Activated CD8-positive, alpha-beta memory T cell treated with anti-CD3 and anti-CD28 coated beads for 1 hour (primary cell): ENCODE results near the gene GMDS.
"Not testable (repeated sequence)": the region's sequence is repeated elsewhere in the genome, so short reads cannot be mapped to it uniquely, and the experiment has no call there.

Experiments used
- DNase-seq, 2 donors: peaks; one replicate each; pipeline ENCODE4 v3.0.0-alpha.2; 2020; ENCODE audit warnings: low read depth in 1 of 2; ENCODE audit errors: extremely low read depth in 1 of 2

Gene GMDS

GRCh38 chr6:1870251-1870650 is 375.2 kb downstream of the GMDS start:
- no peak for DNase-seq

GRCh38 chr6:1869769-1870168 is 375.6 kb downstream of the GMDS start:
- no peak for DNase-seq

GRCh38 chr6:1869308-1869707 is 376.1 kb downstream of the GMDS start:
- no peak for DNase-seq

- DNase-seq = no peak
These were observed 376.7 kb downstream of the GMDS start for GRCh38 chr6:1868561-1869261.

GRCh38 chr6:1867197-1867596 is 378.2 kb downstream of the GMDS start:
- DNase-seq = no peak

- no peak for DNase-seq
These were observed 379.8 kb downstream of the GMDS start for GRCh38 chr6:1865585-1865984.

- DNase-seq = no peak
These were observed 380.9 kb downstream of the GMDS start for GRCh38 chr6:1864496-1864895.

GRCh38 chr6:1862411-1862810 is 383.0 kb downstream of the GMDS start:
- DNase-seq = no peak

- no peak for DNase-seq
These were observed 384.6 kb downstream of the GMDS start for GRCh38 chr6:1860756-1861348.

- no peak for DNase-seq
These were observed 386.5 kb downstream of the GMDS start for GRCh38 chr6:1858859-1859258.

GRCh38 chr6:1858196-1858595 is 387.2 kb downstream of the GMDS start:
- no peak for DNase-seq

GRCh38 chr6:1856381-1856780 is 389.0 kb downstream of the GMDS start:
- DNase-seq = no peak

GRCh38 chr6:1855890-1856289 is 389.5 kb downstream of the GMDS start:
- no peak for DNase-seq

GRCh38 chr6:1854296-1854695 is 391.1 kb downstream of the GMDS start:
- DNase-seq = no peak

- DNase-seq = no peak
These were observed 391.6 kb downstream of the GMDS start for GRCh38 chr6:1853761-1854160.

- no peak for DNase-seq
These were observed 393.5 kb downstream of the GMDS start for GRCh38 chr6:1851681-1852456.

GRCh38 chr6:1850840-1851157 is 394.6 kb downstream of the GMDS start:
- DNase-seq = no peak

GRCh38 chr6:1850121-1850839 is 395.1 kb downstream of the GMDS start:
- no peak for DNase-seq

- DNase-seq = no peak
These were observed 395.7 kb downstream of the GMDS start for GRCh38 chr6:1849691-1850090.

GRCh38 chr6:1848752-1849151 is 396.7 kb downstream of the GMDS start:
- no peak for DNase-seq

GRCh38 chr6:1846611-1847010 is 398.8 kb downstream of the GMDS start:
- DNase-seq = no peak

- DNase-seq = not testable (repeated sequence)
These were observed 399.9 kb downstream of the GMDS start for GRCh38 chr6:1845543-1845942.
